C4-2B (cell line): ENCODE measurements around the gene RAB6C.
"Not testable (repeated sequence)": the region's sequence is repeated elsewhere in the genome, so short reads cannot be mapped to it uniquely, and the experiment has no call there.

Experiments used
- ZFX ChIP-seq: fragments of 450-650 bp; IDR thresholded peaks from 2 replicates; pipeline ENCODE4 v1.6.1; 2017
- TF ChIP-seq, protein P1 (sequence below): fragments of 450-650 bp; conservative IDR thresholded peaks from 2 replicates; pipeline ENCODE4 v1.5.1; 2017; ENCODE audit warnings: mild to moderate bottlenecking

- TF ChIP-seq, protein P1, sequence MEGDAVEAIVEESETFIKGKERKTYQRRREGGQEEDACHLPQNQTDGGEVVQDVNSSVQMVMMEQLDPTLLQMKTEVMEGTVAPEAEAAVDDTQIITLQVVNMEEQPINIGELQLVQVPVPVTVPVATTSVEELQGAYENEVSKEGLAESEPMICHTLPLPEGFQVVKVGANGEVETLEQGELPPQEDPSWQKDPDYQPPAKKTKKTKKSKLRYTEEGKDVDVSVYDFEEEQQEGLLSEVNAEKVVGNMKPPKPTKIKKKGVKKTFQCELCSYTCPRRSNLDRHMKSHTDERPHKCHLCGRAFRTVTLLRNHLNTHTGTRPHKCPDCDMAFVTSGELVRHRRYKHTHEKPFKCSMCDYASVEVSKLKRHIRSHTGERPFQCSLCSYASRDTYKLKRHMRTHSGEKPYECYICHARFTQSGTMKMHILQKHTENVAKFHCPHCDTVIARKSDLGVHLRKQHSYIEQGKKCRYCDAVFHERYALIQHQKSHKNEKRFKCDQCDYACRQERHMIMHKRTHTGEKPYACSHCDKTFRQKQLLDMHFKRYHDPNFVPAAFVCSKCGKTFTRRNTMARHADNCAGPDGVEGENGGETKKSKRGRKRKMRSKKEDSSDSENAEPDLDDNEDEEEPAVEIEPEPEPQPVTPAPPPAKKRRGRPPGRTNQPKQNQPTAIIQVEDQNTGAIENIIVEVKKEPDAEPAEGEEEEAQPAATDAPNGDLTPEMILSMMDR = not testable (repeated sequence)
- TF ChIP-seq ZFX = not testable (repeated sequence)
Measured at GRCh38 chr2:129968605-129969004, 10.9 kb upstream of the RAB6C start.
